GM23248 (cell line): ENCODE data around the gene RPS10.

Experiments used
- EZH2 ChIP-seq: fragments of 200-600 bp; sonication (generic); IDR thresholded peaks from 2 replicates; pipeline ENCODE4 v1.6.1; 2018; ENCODE audit warnings: antibody characterized with exemption, mild to moderate bottlenecking; ENCODE audit not compliant: insufficient read depth, poor library complexity, severe bottlenecking
- EZH2phosphoT487 ChIP-seq: fragments of 200-600 bp; sonication (generic); IDR thresholded peaks from 2 replicates; pipeline ENCODE4 v1.6.1; 2018; ENCODE audit warnings: antibody characterized with exemption, moderate library complexity, mild to moderate bottlenecking, low read depth; ENCODE audit not compliant: insufficient read depth

DNA sequence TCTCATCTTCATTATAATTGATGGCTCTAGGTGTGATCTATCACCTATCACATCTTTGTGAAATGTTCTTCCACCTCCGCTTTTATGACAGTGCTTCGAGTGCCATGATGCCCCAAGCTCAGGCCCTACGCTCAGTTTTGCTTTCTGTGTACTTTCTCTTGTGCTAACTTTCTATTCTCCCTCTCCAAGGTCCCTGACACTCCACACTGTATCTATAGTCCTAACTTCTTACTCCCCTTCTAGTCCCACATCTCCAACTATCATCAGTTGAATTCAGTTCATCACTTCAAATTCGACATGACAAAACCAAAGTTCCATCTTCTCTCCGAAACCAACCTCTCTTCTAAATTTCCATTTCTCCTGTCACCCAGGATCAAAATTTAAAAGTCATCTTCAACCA is 50.0 kb downstream of the RPS10 start:
- TF ChIP-seq EZH2: no peak
- TF ChIP-seq EZH2phosphoT487: no peak
